Neural cell (in vitro differentiated cells): ENCODE results near the gene CFAP92. TPM values are rescaled to one million over a fixed set of nuclear protein-coding genes. Genes with fewer than 3 reads are reported as not detected.

ENCODE experiments used
- H2AFZ ChIP-seq: fragments of 200-600, 300-800 bp; sonication (generic), shearing (Covaris generic); 2 replicates; pipeline ENCODE4 v1.6.0; 2014; ENCODE audit warnings: low read depth, mild to moderate bottlenecking, antibody characterized with exemption, low read length, moderate library complexity
- H3F3A ChIP-seq: fragments of 200-600 bp; shearing (Covaris generic); 2 replicates; pipeline ENCODE4 v1.6.1; 2016; ENCODE audit warnings: mild to moderate bottlenecking, moderate library complexity, mixed read lengths, antibody characterized with exemption, low read length; ENCODE audit not compliant: insufficient read depth, poor library complexity, severe bottlenecking
- H3K27ac ChIP-seq: fragments of 200-600, 300-800 bp; sonication (generic), shearing (Covaris generic); 2 replicates; pipeline ENCODE4 v1.5.1; 2014; ENCODE audit warnings: mild to moderate bottlenecking, low read length, moderate library complexity
- H3K27me3 ChIP-seq: fragments of 300-800, 200-600 bp; sonication (generic), shearing (Covaris generic); 2 replicates; pipeline ENCODE4 v1.6.0; 2014; ENCODE audit warnings: mild to moderate bottlenecking, low read depth, low read length, moderate library complexity; ENCODE audit not compliant: insufficient read depth
- H3K36me3 ChIP-seq: fragments of 300-800, 200-600 bp; sonication (generic), shearing (Covaris generic); 2 replicates; pipeline ENCODE4 v1.5.1; 2014; ENCODE audit warnings: mild to moderate bottlenecking, antibody characterized with exemption, low read length, moderate library complexity; ENCODE audit not compliant: insufficient read depth
- H3K4me2 ChIP-seq: fragments of 300-800, 200-600 bp; sonication (generic), shearing (Covaris generic); 2 replicates; pipeline ENCODE4 v1.6.0; 2014; ENCODE audit warnings: mild to moderate bottlenecking, low read length
- H3K4me3 ChIP-seq: fragments of 300-800, 200-600 bp; sonication (generic), shearing (Covaris generic); 2 replicates; pipeline ENCODE4 v1.5.1; 2014; ENCODE audit warnings: mild to moderate bottlenecking, low read length, moderate library complexity
- H3K79me2 ChIP-seq: fragments of 200-600 bp; shearing (Covaris generic); replicated peaks from 2 replicates; pipeline ENCODE4 v1.6.0; 2014; ENCODE audit warnings: mild to moderate bottlenecking, low read length, moderate library complexity; ENCODE audit not compliant: insufficient read depth
- H3K9ac ChIP-seq: fragments of 300-800, 200-600 bp; sonication (generic), shearing (Covaris generic); 2 replicates; pipeline ENCODE4 v1.6.1; 2016; ENCODE audit warnings: mild to moderate bottlenecking, low read length, mixed read lengths
- H3K9me2 ChIP-seq: fragments of 200-600 bp; shearing (Covaris generic); 2 replicates; pipeline ENCODE4 v1.6.1; 2016; ENCODE audit warnings: mild to moderate bottlenecking, low read length, mixed read lengths; ENCODE audit not compliant: insufficient read depth
- H3K9me3 ChIP-seq: fragments of 200-600, 300-800 bp; sonication (generic), shearing (Covaris generic); 2 replicates; pipeline ENCODE4 v1.6.1; 2016; ENCODE audit warnings: mild to moderate bottlenecking, mixed run types, low read length, moderate library complexity, mixed read lengths
- H4K20me1 ChIP-seq: fragments of 200-600 bp; shearing (Covaris generic); 2 replicates; pipeline ENCODE4 v1.6.1; 2016; ENCODE audit warnings: mild to moderate bottlenecking, mixed run types; ENCODE audit not compliant: insufficient read depth
- EP300 ChIP-seq: fragments of 450-650 bp; conservative IDR thresholded peaks from 2 replicates; pipeline ENCODE4 v1.6.1; 2014; ENCODE audit warnings: antibody characterized with exemption, mild to moderate bottlenecking, moderate library complexity; ENCODE audit not compliant: poor library complexity, severe bottlenecking
- EZH2 ChIP-seq: fragments of 200-600, 300-800 bp; shearing (Covaris generic), sonication (generic); IDR thresholded peaks from 2 replicates; pipeline ENCODE4 v1.6.1; 2014; ENCODE audit warnings: antibody characterized with exemption, low read length, borderline replicate concordance, mild to moderate bottlenecking; ENCODE audit not compliant: insufficient read depth, poor library complexity, severe bottlenecking
- MXI1 ChIP-seq: fragments of 450-650 bp; conservative IDR thresholded peaks from 2 replicates; pipeline ENCODE4 v1.6.1; 2014; ENCODE audit warnings: antibody characterized with exemption, mild to moderate bottlenecking; ENCODE audit not compliant: poor library complexity, severe bottlenecking
- POLR2AphosphoS5 ChIP-seq: IDR thresholded peaks from 2 replicates; pipeline ENCODE4 v1.6.1; 2012
- RAD21 ChIP-seq: fragments of 450-650 bp; conservative IDR thresholded peaks from 2 replicates; pipeline ENCODE4 v1.6.1; 2014; ENCODE audit warnings: antibody characterized with exemption, mild to moderate bottlenecking, moderate library complexity
- SMC3 ChIP-seq: fragments of 450-650 bp; conservative IDR thresholded peaks from 2 replicates; pipeline ENCODE4 v1.6.1; 2014; ENCODE audit warnings: antibody characterized with exemption, mild to moderate bottlenecking, moderate library complexity; ENCODE audit not compliant: poor library complexity
- TAF1 ChIP-seq: IDR thresholded peaks from 2 replicates; pipeline ENCODE4 v1.6.1; 2012; ENCODE audit warnings: low read depth
- polyA plus RNA-seq: library from polyadenylated mRNA; depleted of rRNA; stranded (reverse); fragments of >200 nt; gene quantifications from 2 replicates; pipeline ENCODE4 v1.2.3, GENCODE V29; 2014
- TF ChIP-seq, protein P1 (sequence below): fragments of 450-650 bp; IDR thresholded peaks from 2 replicates; pipeline ENCODE4 v1.5.1; 2014; ENCODE audit warnings: antibody characterized with exemption, mild to moderate bottlenecking, moderate library complexity; ENCODE audit not compliant: poor library complexity, severe bottlenecking
- TF ChIP-seq, protein P2 (sequence below): IDR thresholded peaks from 2 replicates; pipeline ENCODE4 v1.6.1; 2012; ENCODE audit warnings: borderline replicate concordance

Gene CFAP92
- polyA plus RNA-seq, 1 donor from 2014 or later = 0.69 TPM

DNA sequence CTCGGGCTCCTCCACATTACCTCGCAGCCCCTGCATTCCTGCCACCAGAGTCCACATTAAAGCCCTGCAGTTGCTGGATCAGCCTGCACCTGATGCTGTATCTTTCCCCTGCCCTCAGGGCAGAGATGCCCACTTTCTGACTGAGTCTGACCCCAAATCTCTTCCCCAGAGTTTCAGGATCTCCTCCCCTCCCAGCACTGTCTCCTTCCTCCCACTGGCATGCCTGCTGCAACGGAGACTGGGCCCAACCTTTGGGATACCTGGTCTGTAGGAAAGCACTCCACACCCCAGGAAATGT lies 46.1 kb upstream of the CFAP92 start:
- Histone ChIP-seq H3K79me2 (no peaks in the 10 kb centered on the region), H3K27me3 (no peaks in the 10 kb centered on the region), H4K20me1 (no peaks in the 10 kb centered on the region), H3K9me2 (no peaks in the 10 kb centered on the region), H3K4me3 (no peak overlapping the region), H3F3A (no peaks in the 10 kb centered on the region), H2AFZ (no peak overlapping the region), H3K27ac (no peak overlapping the region), H3K36me3 (no peaks in the 10 kb centered on the region), H3K4me2 (no peak overlapping the region), H3K9me3 (no peaks in the 10 kb centered on the region), H3K9ac (no peak overlapping the region)
- TF ChIP-seq, protein P1, sequence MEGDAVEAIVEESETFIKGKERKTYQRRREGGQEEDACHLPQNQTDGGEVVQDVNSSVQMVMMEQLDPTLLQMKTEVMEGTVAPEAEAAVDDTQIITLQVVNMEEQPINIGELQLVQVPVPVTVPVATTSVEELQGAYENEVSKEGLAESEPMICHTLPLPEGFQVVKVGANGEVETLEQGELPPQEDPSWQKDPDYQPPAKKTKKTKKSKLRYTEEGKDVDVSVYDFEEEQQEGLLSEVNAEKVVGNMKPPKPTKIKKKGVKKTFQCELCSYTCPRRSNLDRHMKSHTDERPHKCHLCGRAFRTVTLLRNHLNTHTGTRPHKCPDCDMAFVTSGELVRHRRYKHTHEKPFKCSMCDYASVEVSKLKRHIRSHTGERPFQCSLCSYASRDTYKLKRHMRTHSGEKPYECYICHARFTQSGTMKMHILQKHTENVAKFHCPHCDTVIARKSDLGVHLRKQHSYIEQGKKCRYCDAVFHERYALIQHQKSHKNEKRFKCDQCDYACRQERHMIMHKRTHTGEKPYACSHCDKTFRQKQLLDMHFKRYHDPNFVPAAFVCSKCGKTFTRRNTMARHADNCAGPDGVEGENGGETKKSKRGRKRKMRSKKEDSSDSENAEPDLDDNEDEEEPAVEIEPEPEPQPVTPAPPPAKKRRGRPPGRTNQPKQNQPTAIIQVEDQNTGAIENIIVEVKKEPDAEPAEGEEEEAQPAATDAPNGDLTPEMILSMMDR = no peak
- no peak for TF ChIP-seq RAD21
- no peak for TF ChIP-seq SMC3
- TF ChIP-seq EP300 = no peak
- TF ChIP-seq TAF1 = no peak
- TF ChIP-seq EZH2 = no peak
- TF ChIP-seq MXI1 = no peak
- no peak for TF ChIP-seq POLR2AphosphoS5
- TF ChIP-seq, protein P2, sequence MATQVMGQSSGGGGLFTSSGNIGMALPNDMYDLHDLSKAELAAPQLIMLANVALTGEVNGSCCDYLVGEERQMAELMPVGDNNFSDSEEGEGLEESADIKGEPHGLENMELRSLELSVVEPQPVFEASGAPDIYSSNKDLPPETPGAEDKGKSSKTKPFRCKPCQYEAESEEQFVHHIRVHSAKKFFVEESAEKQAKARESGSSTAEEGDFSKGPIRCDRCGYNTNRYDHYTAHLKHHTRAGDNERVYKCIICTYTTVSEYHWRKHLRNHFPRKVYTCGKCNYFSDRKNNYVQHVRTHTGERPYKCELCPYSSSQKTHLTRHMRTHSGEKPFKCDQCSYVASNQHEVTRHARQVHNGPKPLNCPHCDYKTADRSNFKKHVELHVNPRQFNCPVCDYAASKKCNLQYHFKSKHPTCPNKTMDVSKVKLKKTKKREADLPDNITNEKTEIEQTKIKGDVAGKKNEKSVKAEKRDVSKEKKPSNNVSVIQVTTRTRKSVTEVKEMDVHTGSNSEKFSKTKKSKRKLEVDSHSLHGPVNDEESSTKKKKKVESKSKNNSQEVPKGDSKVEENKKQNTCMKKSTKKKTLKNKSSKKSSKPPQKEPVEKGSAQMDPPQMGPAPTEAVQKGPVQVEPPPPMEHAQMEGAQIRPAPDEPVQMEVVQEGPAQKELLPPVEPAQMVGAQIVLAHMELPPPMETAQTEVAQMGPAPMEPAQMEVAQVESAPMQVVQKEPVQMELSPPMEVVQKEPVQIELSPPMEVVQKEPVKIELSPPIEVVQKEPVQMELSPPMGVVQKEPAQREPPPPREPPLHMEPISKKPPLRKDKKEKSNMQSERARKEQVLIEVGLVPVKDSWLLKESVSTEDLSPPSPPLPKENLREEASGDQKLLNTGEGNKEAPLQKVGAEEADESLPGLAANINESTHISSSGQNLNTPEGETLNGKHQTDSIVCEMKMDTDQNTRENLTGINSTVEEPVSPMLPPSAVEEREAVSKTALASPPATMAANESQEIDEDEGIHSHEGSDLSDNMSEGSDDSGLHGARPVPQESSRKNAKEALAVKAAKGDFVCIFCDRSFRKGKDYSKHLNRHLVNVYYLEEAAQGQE = no peak

DNA sequence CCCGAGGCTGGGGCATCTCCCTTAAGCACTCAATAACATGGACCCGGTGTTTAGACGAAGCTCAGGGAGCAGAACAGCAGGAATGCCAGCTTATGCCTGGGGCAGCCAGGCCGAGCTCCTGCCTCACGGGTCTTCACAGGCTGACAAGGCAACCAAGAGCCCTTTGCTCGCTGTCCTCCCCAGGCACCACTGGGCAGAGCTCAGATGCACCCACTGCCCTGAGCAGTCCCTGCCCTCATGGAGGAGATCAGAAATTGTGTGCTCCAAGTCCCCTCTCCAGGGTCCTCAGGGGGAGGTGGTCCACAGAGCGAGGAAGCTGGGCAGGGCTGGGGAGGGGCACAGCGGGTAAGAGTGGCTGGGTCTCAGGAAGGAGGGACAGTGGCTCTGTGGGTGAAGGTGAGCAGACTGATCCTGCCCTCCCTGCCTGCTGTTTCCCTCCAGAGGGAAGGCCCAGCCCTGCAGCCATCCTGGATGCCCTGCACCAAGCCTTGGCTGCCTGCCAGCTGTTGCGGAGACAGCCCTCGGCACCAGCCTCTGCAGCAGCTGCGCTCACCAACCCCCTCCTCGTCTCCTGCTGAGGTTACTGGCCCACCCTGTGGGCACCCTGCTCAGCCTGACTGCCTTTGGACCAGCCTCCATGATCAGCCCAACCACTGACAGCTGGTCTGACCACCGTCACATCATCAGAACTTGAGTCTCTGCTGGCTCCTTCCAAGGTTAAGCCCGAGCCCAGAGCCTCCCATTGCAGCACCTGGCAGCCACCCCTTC lies 45.6 kb upstream of the CFAP92 start:
- Histone ChIP-seq H3F3A (no peaks in the 10 kb centered on the region), H2AFZ (no peak overlapping the region), H3K9me2 (no peaks in the 10 kb centered on the region), H3K27ac (no peak overlapping the region), H3K36me3 (no peaks in the 10 kb centered on the region), H4K20me1 (no peaks in the 10 kb centered on the region), H3K9me3 (no peaks in the 10 kb centered on the region), H3K9ac (no peak overlapping the region), H3K4me2 (no peak overlapping the region), H3K27me3 (no peaks in the 10 kb centered on the region), H3K79me2 (no peaks in the 10 kb centered on the region), H3K4me3 (no peak overlapping the region)
- TF ChIP-seq MXI1 = no peak
- TF ChIP-seq TAF1 = no peak
- no peak for TF ChIP-seq RAD21
- no peak for TF ChIP-seq EZH2
- TF ChIP-seq, protein P2 = no peak
- no peak for TF ChIP-seq POLR2AphosphoS5
- TF ChIP-seq, protein P1 = no peak
- no peak for TF ChIP-seq EP300
- TF ChIP-seq SMC3 = no peak
